Measurements from ENCODE around the gene OR5K4. TPM values are rescaled to one million over a fixed set of nuclear protein-coding genes. Genes with fewer than 3 reads are reported as not detected.

OR5K4 gene
- total and polyA plus RNA-seq, 2 experiments from 2014 or later, result not detected

Other genes with a start within 250 kb of the OR5K4 start
- not detected in 2 replicates for gene OR5H1, start 223.1 kb upstream of the OR5K4 start, total RNA-seq (2014; rRNA removed; shearing (Covaris generic))
- not detected in 2 replicates for gene OR5H1, start 223.1 kb upstream of the OR5K4 start, polyA plus RNA-seq (2016; fragmentation: Nextera tagmentation; extraction: Ambion mirVana)
- not detected in 2 replicates for gene OR5H14, start 206.4 kb upstream of the OR5K4 start, total RNA-seq (2014; rRNA removed; shearing (Covaris generic))
- 0.05 TPM in 1 of 2 replicates, not detected in the other for gene OR5H14, start 206.4 kb upstream of the OR5K4 start, polyA plus RNA-seq (2016; fragmentation: Nextera tagmentation; extraction: Ambion mirVana)
- not detected in 2 replicates for gene OR5H15, start 187.2 kb upstream of the OR5K4 start, total RNA-seq (2014; rRNA removed; shearing (Covaris generic))
- gene OR5H15, start 187.2 kb upstream of the OR5K4 start, polyA plus RNA-seq (2016; fragmentation: Nextera tagmentation; extraction: Ambion mirVana), result not detected in 2 replicates
- gene OR5H6, start 89.6 kb upstream of the OR5K4 start, total RNA-seq (2014; rRNA removed; shearing (Covaris generic)), result not detected in 2 replicates
- gene OR5H6, start 89.6 kb upstream of the OR5K4 start, polyA plus RNA-seq (2016; fragmentation: Nextera tagmentation; extraction: Ambion mirVana), result 0.37 and 0.38 TPM in 2 replicates
- not detected in 2 replicates for gene OR5H2, start 71.3 kb upstream of the OR5K4 start, total RNA-seq (2014; rRNA removed; shearing (Covaris generic))
- 0.56 and 1.1 TPM in 2 replicates for gene OR5H2, start 71.3 kb upstream of the OR5K4 start, polyA plus RNA-seq (2016; fragmentation: Nextera tagmentation; extraction: Ambion mirVana)
- not detected in 2 replicates for gene OR5K3, start 36.8 kb downstream of the OR5K4 start, total RNA-seq (2014; rRNA removed; shearing (Covaris generic))
- not detected in 2 replicates for gene OR5K3, start 36.8 kb downstream of the OR5K4 start, polyA plus RNA-seq (2016; fragmentation: Nextera tagmentation; extraction: Ambion mirVana)
- gene OR5K1, start 109.3 kb downstream of the OR5K4 start, total RNA-seq (2014; rRNA removed; shearing (Covaris generic)), result not detected in 2 replicates
- not detected in 2 replicates for gene OR5K1, start 109.3 kb downstream of the OR5K4 start, polyA plus RNA-seq (2016; fragmentation: Nextera tagmentation; extraction: Ambion mirVana)
- gene OR5K2, start 143.8 kb downstream of the OR5K4 start, total RNA-seq (2014; rRNA removed; shearing (Covaris generic)), result not detected in 2 replicates
- gene OR5K2, start 143.8 kb downstream of the OR5K4 start, polyA plus RNA-seq (2016; fragmentation: Nextera tagmentation; extraction: Ambion mirVana), result not detected in 2 replicates
- 92.7 and 99.9 TPM in 2 replicates for gene CLDND1, start 169.0 kb downstream of the OR5K4 start, total RNA-seq (2014; rRNA removed; shearing (Covaris generic))
- gene CLDND1, start 169.0 kb downstream of the OR5K4 start, polyA plus RNA-seq (2016; fragmentation: Nextera tagmentation; extraction: Ambion mirVana), result 57.5 and 59.8 TPM in 2 replicates
- not detected in 2 replicates for gene GPR15, start 178.1 kb downstream of the OR5K4 start, total RNA-seq (2014; rRNA removed; shearing (Covaris generic))
- gene GPR15, start 178.1 kb downstream of the OR5K4 start, polyA plus RNA-seq (2016; fragmentation: Nextera tagmentation; extraction: Ambion mirVana), result 0.35 TPM in 1 of 2 replicates, not detected in the other
- gene CPOX, start 239.8 kb downstream of the OR5K4 start, total RNA-seq (2014; rRNA removed; shearing (Covaris generic)), result 32.5 and 38.3 TPM in 2 replicates
- gene CPOX, start 239.8 kb downstream of the OR5K4 start, polyA plus RNA-seq (2016; fragmentation: Nextera tagmentation; extraction: Ambion mirVana), result 12.4 and 13.3 TPM in 2 replicates